Stimulated activated naive CD8-positive, alpha-beta T cell treated with anti-CD3 and anti-CD28 coated beads, Interleukin-15, Interleukin-2, amounts not matched to agents 100 U/mL and 50 U/mL, for 24 hours (primary cell): ENCODE results near the gene CRISPLD2.
"Not testable (repeated sequence)": the region's sequence is repeated elsewhere in the genome, so short reads cannot be mapped to it uniquely, and the experiment has no call there.

ENCODE experiments used
- ATAC-seq: fragments of 150-1000 bp; cut with Tn5 transposase; one replicate; pipeline ENCODE4 v1.10.0; 2021
- DNase-seq: peaks from one replicate; pipeline ENCODE4 v3.0.0; 2021

Gene CRISPLD2

GRCh38 chr16:84931107-84931494, 111.3 kb downstream of the CRISPLD2 start:
- DNase-seq, result no peak
- no peak for ATAC-seq

- ATAC-seq (no peak), DNase-seq (no peak)
Measured at GRCh38 chr16:84931506-84931905, 111.7 kb downstream of the CRISPLD2 start.

- DNase-seq (no peak), ATAC-seq (no peak)
Measured at GRCh38 chr16:84932681-84933080, 112.9 kb downstream of the CRISPLD2 start.

- DNase-seq (no peak), ATAC-seq (no peak)
Measured at GRCh38 chr16:84933774-84934631, 114.2 kb downstream of the CRISPLD2 start.

- DNase-seq (no peak), ATAC-seq (no peak)
Measured at GRCh38 chr16:84937196-84938005, 117.6 kb downstream of the CRISPLD2 start.

GRCh38 chr16:84938616-84939015, 118.8 kb downstream of the CRISPLD2 start:
- DNase-seq, ATAC-seq: not testable (repeated sequence)

- ATAC-seq (no peak), DNase-seq (no peak)
Measured at GRCh38 chr16:84940670-84941551, 121.1 kb downstream of the CRISPLD2 start.

- ATAC-seq (no peak), DNase-seq (no peak)
Measured at GRCh38 chr16:84941921-84942320, 122.1 kb downstream of the CRISPLD2 start.

GRCh38 chr16:84942786-84943185, 123.0 kb downstream of the CRISPLD2 start:
- no peak for DNase-seq

GRCh38 chr16:84943620-84944019, 123.8 kb downstream of the CRISPLD2 start:
- DNase-seq, result no peak
- ATAC-seq, result no peak

More at GRCh38 chr16:84942786-84943185, 123.0 kb downstream of the CRISPLD2 start:
- no peak for ATAC-seq

- DNase-seq (no peak), ATAC-seq (no peak)
Measured at GRCh38 chr16:84947022-84947421, 127.2 kb downstream of the CRISPLD2 start.

GRCh38 chr16:84947996-84948850, 128.4 kb downstream of the CRISPLD2 start:
- ATAC-seq, result no peak
- no peak for DNase-seq

- no peak for DNase-seq
- no peak for ATAC-seq
Measured at GRCh38 chr16:84948851-84949610, 129.2 kb downstream of the CRISPLD2 start.

- no peak for ATAC-seq
- no peak for DNase-seq
Measured at GRCh38 chr16:84949772-84950436, 130.1 kb downstream of the CRISPLD2 start.

GRCh38 chr16:84950906-84951305, 131.1 kb downstream of the CRISPLD2 start:
- ATAC-seq (no peak), DNase-seq (peak; percentile 42)

- peak; percentile 73 for DNase-seq
- peak; percentile 81 for ATAC-seq
Measured at GRCh38 chr16:84952335-84953189, 132.8 kb downstream of the CRISPLD2 start.

GRCh38 chr16:84953190-84953746, 133.5 kb downstream of the CRISPLD2 start:
- DNase-seq (no peak), ATAC-seq (no peak)

GRCh38 chr16:84955427-84955826, 135.6 kb downstream of the CRISPLD2 start:
- DNase-seq, result no peak
- ATAC-seq, result no peak

GRCh38 chr16:84957192-84957591, 137.4 kb downstream of the CRISPLD2 start:
- no peak for DNase-seq
- no peak for ATAC-seq
